CD14-positive monocyte (primary cell): ENCODE measurements around the gene TBCEL. TPM values are rescaled to one million over a fixed set of nuclear protein-coding genes. Genes with fewer than 3 reads are reported as not detected.

Source experiments
- DNase-seq, 3 donors: peaks; one replicate each; pipeline ENCODE4 v3.0.0-alpha.2; 2011 to 2022
- H2AFZ ChIP-seq: 2 replicates; pipeline ENCODE4 v1.6.0; 2012; ENCODE audit warnings: mild to moderate bottlenecking, low read depth, low read length, inconsistent platforms; ENCODE audit not compliant: insufficient read depth, poor library complexity, severe bottlenecking
- H3K27ac ChIP-seq, 2 donors: 1 replicate in 1 of 2; 2 replicates in 1 of 2; pipeline ENCODE4 v1.5.1; 2012 to 2013; ENCODE audit warnings: low read length in 2 of 2, control low read depth in 1 of 2, inconsistent platforms in 1 of 2, low read depth in 1 of 2, mild to moderate bottlenecking in 1 of 2
- H3K27me3 ChIP-seq, 2 donors: one replicate each; pipeline versions ENCODE4 v1.6.0 to v1.6.1; 2011 to 2013; ENCODE audit warnings: low read length in 2 of 2; ENCODE audit not compliant: control insufficient read depth in 2 of 2, insufficient read depth in 2 of 2
- H3K36me3 ChIP-seq, 2 donors: replicated peaks in 1 of 2; 1 replicate in 1 of 2; 2 replicates in 1 of 2; pipeline versions ENCODE4 v1.5.1 to v1.6.1; 2012 to 2013; ENCODE audit warnings: low read length in 2 of 2, control low read depth in 1 of 2, inconsistent platforms in 1 of 2, mild to moderate bottlenecking in 1 of 2; ENCODE audit not compliant: insufficient read depth in 2 of 2, control insufficient read depth in 1 of 2
- H3K4me1 ChIP-seq, 2 donors: 1 replicate in 1 of 2; 2 replicates in 1 of 2; pipeline versions ENCODE4 v1.5.1 to v1.6.1; 2012 to 2013; ENCODE audit warnings: low read length in 2 of 2, control low read depth in 1 of 2, inconsistent platforms in 1 of 2, mild to moderate bottlenecking in 1 of 2, moderate library complexity in 1 of 2; ENCODE audit not compliant: insufficient read depth in 2 of 2, control insufficient read depth in 1 of 2
- H3K4me2 ChIP-seq: replicated peaks from 2 replicates; pipeline ENCODE3; 2012; ENCODE audit warnings: low read length, moderate library complexity, mild to moderate bottlenecking; ENCODE audit not compliant: poor library complexity, severe bottlenecking; ENCODE audit errors: extremely low read depth
- H3K4me3 ChIP-seq, 3 experiments: fragments of 200-600 bp in 1 of 3; sonication (generic) in 1 of 3; replicated peaks in 1 of 3; 1 replicate in 2 of 3; 2 replicates in 1 of 3; pipeline ENCODE4 v1.5.1; 2011 to 2013; ENCODE audit warnings: low read length in 3 of 3, mild to moderate bottlenecking in 3 of 3, control low read depth in 2 of 3, low read depth in 2 of 3, inconsistent platforms in 1 of 3, moderate library complexity in 1 of 3
- H3K79me2 ChIP-seq: 2 replicates; pipeline ENCODE4 v1.6.0; 2012; ENCODE audit warnings: mild to moderate bottlenecking, control low read depth, inconsistent platforms, low read length, moderate library complexity; ENCODE audit not compliant: insufficient read depth
- H3K9ac ChIP-seq: 2 replicates; pipeline ENCODE4 v1.6.0; 2017; ENCODE audit warnings: low read length, mild to moderate bottlenecking; ENCODE audit not compliant: insufficient read depth, poor library complexity, severe bottlenecking
- H3K9me3 ChIP-seq, 2 donors: replicated peaks in 1 of 2; 1 replicate in 1 of 2; 2 replicates in 1 of 2; pipeline versions ENCODE4 v1.5.1 to v1.6.1; 2012 to 2013; ENCODE audit warnings: low read length in 2 of 2, control low read depth in 1 of 2; ENCODE audit not compliant: control insufficient read depth in 1 of 2, insufficient read depth in 1 of 2
- H4K20me1 ChIP-seq: 2 replicates; pipeline ENCODE4 v1.6.0; 2012; ENCODE audit warnings: mild to moderate bottlenecking, low read length, control low read depth, moderate library complexity; ENCODE audit not compliant: insufficient read depth
- H3K27ac Mint-ChIP-seq, 7 donors: one replicate each; pipeline ENCODE4 v1.8.0; 2020; ENCODE audit warnings: mild to moderate bottlenecking in 7 of 7, mixed read lengths in 7 of 7, moderate library complexity in 6 of 7, inconsistent platforms in 2 of 7
- H3K27me3 Mint-ChIP-seq, 3 donors: one replicate each; pipeline ENCODE4 v1.8.0; 2021 to 2022; ENCODE audit warnings: low read depth in 3 of 3, mild to moderate bottlenecking in 3 of 3, mixed read lengths in 3 of 3, moderate library complexity in 3 of 3, inconsistent platforms in 1 of 3
- H3K36me3 Mint-ChIP-seq, 2 donors: one replicate each; pipeline ENCODE4 v1.8.0; 2020; ENCODE audit warnings: mixed read lengths in 2 of 2, inconsistent platforms in 1 of 2, mild to moderate bottlenecking in 1 of 2
- H3K4me1 Mint-ChIP-seq: one replicate; pipeline ENCODE4 v1.8.0; 2020; ENCODE audit warnings: mild to moderate bottlenecking, mixed read lengths
- H3K4me3 Mint-ChIP-seq, 2 donors: one replicate each; pipeline ENCODE4 v1.8.0; 2020; ENCODE audit warnings: mild to moderate bottlenecking in 2 of 2, mixed read lengths in 2 of 2, moderate library complexity in 1 of 2
- H3K9me3 Mint-ChIP-seq, 7 donors: one replicate each; pipeline ENCODE4 v1.8.0; 2020 to 2022; ENCODE audit warnings: mixed read lengths in 7 of 7, mild to moderate bottlenecking in 6 of 7, moderate library complexity in 6 of 7, inconsistent platforms in 2 of 7
- WGBS: methylation state at CpG from one replicate; pipeline ENCODE4 v1.1.5; 2013; ENCODE audit warnings: missing lambda C conversion rate; ENCODE audit not compliant: insufficient coverage; 5-methylcytosine and 5-hydroxymethylcytosine counted together
- intact Hi-C, 2 donors: fragments of 100-400 bp; cut with micrococcal nuclease; formaldehyde crosslinking; loops; one replicate each; pipeline versions ENCODE4 v1.15.0 to v1.15.1; 2023
- polyA plus RNA-seq, 3 donors: library from polyadenylated mRNA; depleted of rRNA in 1 of 3; unstranded in 2 of 3; stranded (reverse) in 1 of 3; fragments of 300-500 nt in 2 of 3; fragments of >200 nt in 1 of 3; fragmentation: Illumina TruSeq in 2 of 3; gene quantifications; 1 replicate in 2 of 3; 2 replicates in 1 of 3; pipeline ENCODE4 v1.2.3, GENCODE V29; 2012 to 2021
- TF ChIP-seq, protein P1 (sequence below): fragments of 200-600 bp; IDR thresholded peaks from one replicate; pipeline ENCODE4 v1.8.0; 2022; ENCODE audit warnings: antibody characterized with exemption, mild to moderate bottlenecking

TBCEL gene
- polyA plus RNA-seq, 3 donors = 3.9 to 6.5 (median 5.0) TPM

DNA sequence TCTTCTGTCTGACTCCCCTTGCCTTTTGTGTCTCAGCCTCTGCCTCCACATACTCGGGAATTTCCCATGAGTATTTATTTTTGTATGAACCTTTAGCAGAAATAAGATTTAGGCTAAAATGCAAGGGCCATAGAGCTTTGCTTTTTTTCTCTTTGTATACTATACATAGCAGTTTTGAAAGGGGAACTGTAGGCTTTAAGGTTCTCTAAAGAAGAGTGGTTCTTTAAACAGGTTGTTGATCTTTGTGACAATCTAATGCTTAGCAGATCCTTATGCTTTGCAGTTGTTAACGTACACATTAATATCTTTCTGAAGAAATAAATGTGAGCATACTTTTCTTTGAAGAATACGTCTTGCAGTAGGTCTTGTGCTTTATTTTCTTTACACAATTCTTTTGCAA is 35.0 kb downstream of the TBCEL start:
- H3K4me3 Mint-ChIP-seq = no peak overlapping the region
- no CpG with 5 or more reads among the region's 3 CpGs for WGBS

DNA sequence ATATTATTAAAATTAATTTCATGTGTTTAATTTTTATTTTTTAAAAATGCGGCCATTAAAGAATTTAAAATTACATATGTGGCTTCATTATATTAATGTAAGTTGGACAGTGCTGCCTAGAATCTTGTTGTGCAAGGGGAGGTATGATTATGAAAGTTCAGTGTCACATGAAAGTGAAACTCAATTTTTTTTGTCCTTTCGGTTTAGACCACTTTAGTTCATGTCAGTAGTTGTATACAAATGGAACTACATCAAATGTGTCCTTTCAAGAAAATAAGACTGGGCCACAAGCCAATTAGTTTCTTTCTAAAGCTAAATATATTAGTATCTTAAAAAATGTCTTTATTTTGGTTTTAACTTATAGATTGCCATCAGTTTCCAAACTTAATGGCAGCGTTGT is 35.7 kb downstream of the TBCEL start:
- WGBS = no CpG with 5 or more reads among the region's 3 CpGs
- Histone ChIP-seq H3K4me2 (peak overlapping the region; percentile 24), H3K4me3 (no peak overlapping the region), H3K9ac (no peak overlapping the region), H3K27me3 (no peaks in the 10 kb centered on the region), H2AFZ (peak overlapping the region; percentile 43), H3K27ac (peak overlapping the region in 1 of 2 donors; percentile 58), H4K20me1 (no peaks in the 10 kb centered on the region), H3K9me3 (no peaks in the 10 kb centered on the region), H3K4me1 (peaks cover 0 to 5% of the 10 kb centered on the region in 2 donors), H3K36me3 (peaks cover 31 to 78% of the 10 kb centered on the region in 2 donors), H3K79me2 (no peaks in the 10 kb centered on the region)
- H3K4me1 Mint-ChIP-seq = peaks cover 10% of the 10 kb centered on the region
- H3K27me3 Mint-ChIP-seq = no peaks in the 10 kb centered on the region
- no peak overlapping the region for H3K4me3 Mint-ChIP-seq
- DNase-seq = peak; percentile 43 to 62 (median 51)
- intact Hi-C loops = no loop called here
- no peaks in the 10 kb centered on the region for H3K9me3 Mint-ChIP-seq
- peaks cover 45 to 46% of the 10 kb centered on the region in 2 donors for H3K36me3 Mint-ChIP-seq
- peak overlapping the region in 2 of 7 donors; percentile 26 to 54 for H3K27ac Mint-ChIP-seq
- TF ChIP-seq, protein P1, sequence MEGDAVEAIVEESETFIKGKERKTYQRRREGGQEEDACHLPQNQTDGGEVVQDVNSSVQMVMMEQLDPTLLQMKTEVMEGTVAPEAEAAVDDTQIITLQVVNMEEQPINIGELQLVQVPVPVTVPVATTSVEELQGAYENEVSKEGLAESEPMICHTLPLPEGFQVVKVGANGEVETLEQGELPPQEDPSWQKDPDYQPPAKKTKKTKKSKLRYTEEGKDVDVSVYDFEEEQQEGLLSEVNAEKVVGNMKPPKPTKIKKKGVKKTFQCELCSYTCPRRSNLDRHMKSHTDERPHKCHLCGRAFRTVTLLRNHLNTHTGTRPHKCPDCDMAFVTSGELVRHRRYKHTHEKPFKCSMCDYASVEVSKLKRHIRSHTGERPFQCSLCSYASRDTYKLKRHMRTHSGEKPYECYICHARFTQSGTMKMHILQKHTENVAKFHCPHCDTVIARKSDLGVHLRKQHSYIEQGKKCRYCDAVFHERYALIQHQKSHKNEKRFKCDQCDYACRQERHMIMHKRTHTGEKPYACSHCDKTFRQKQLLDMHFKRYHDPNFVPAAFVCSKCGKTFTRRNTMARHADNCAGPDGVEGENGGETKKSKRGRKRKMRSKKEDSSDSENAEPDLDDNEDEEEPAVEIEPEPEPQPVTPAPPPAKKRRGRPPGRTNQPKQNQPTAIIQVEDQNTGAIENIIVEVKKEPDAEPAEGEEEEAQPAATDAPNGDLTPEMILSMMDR = no peak

More for the DNA sequence above, 35.0 kb downstream of the TBCEL start:
- Mint-ChIP-seq H3K36me3 (peaks cover 46 to 49% of the 10 kb centered on the region in 2 donors), H3K9me3 (no peaks in the 10 kb centered on the region), H3K27ac (no peak overlapping the region), H3K4me1 (peaks cover 10% of the 10 kb centered on the region), H3K27me3 (no peaks in the 10 kb centered on the region)
- H3K27me3 ChIP-seq = no peaks in the 10 kb centered on the region
- TF ChIP-seq, protein P1 = no peak
- no peaks in the 10 kb centered on the region for H3K79me2 ChIP-seq
- H3K4me2 ChIP-seq = no peak overlapping the region
- H4K20me1 ChIP-seq = no peaks in the 10 kb centered on the region
- no peak overlapping the region for H3K9ac ChIP-seq
- no peak overlapping the region for H2AFZ ChIP-seq
- H3K4me1 ChIP-seq = peaks cover 0 to 5% of the 10 kb centered on the region in 2 donors
- H3K9me3 ChIP-seq = no peaks in the 10 kb centered on the region
- intact Hi-C loops = no loop called here
- no peak overlapping the region for H3K4me3 ChIP-seq
- H3K27ac ChIP-seq = no peak overlapping the region
- peaks cover 32 to 78% of the 10 kb centered on the region in 2 donors for H3K36me3 ChIP-seq
- no peak for DNase-seq
